Measurements from ENCODE around the gene HECW1. TPM values are rescaled to one million over a fixed set of nuclear protein-coding genes. Genes with fewer than 3 reads are reported as not detected.

Gene HECW1
- total and polyA plus RNA-seq, 8 donors: 0.04 to 0.69 (median 0.12) TPM; not detected in 5

- H3K4me1 ChIP-seq: no peaks in the 10 kb centered on the region
- no peak for TF ChIP-seq CTCF (IDR thresholded peaks at IDR 0.05)
- H3K27me3 ChIP-seq: no peaks in the 10 kb centered on the region
- FAIRE-seq: no peak
- no peak for ATAC-seq
- no peaks in the 10 kb centered on the region for H3K36me3 ChIP-seq
- no peak overlapping the region for H3K4me3 ChIP-seq
- intact Hi-C loops (cut with DNase I): no loop called here
- H3K9me3 ChIP-seq: no peaks in the 10 kb centered on the region
- 80 to 89% methylated on average over 8 of the region's 8 CpGs for WGBS, 2 donors
- no peak for DNase-seq
- H3K27ac ChIP-seq: no peak overlapping the region
Observed at GRCh38 chr7:43520201-43520600, 407.8 kb downstream of the HECW1 start.

- Histone ChIP-seq H3K27ac (no peak overlapping the region), H3K9me3 (no peaks in the 10 kb centered on the region), H3K36me3 (no peaks in the 10 kb centered on the region), H3K27me3 (no peaks in the 10 kb centered on the region), H3K4me1 (no peaks in the 10 kb centered on the region), H3K4me3 (no peak overlapping the region)
- FAIRE-seq (no peak), DNase-seq (no peak), ATAC-seq (no peak)
- no peak for TF ChIP-seq CTCF (IDR thresholded peaks at IDR 0.05)
- intact Hi-C loops (cut with DNase I): no loop called here
- 79 to 81% methylated on average over 8 of the region's 8 CpGs for WGBS, 2 donors
Observed at GRCh38 chr7:43522406-43523156, 410.1 kb downstream of the HECW1 start.

- Histone ChIP-seq H3K9me3 (no peaks in the 10 kb centered on the region), H3K4me3 (no peak overlapping the region), H3K27me3 (no peaks in the 10 kb centered on the region), H3K4me1 (no peaks in the 10 kb centered on the region), H3K36me3 (no peaks in the 10 kb centered on the region), H3K27ac (no peak overlapping the region)
- intact Hi-C loops (cut with DNase I): no loop called here
- ATAC-seq (no peak), FAIRE-seq (no peak), DNase-seq (no peak)
- 79 to 81% methylated on average over 10 of the region's 10 CpGs for WGBS, 2 donors
- TF ChIP-seq CTCF (IDR thresholded peaks at IDR 0.05): no peak
Observed at GRCh38 chr7:43528576-43529354, 416.3 kb downstream of the HECW1 start.

- 35 to 41% methylated on average over 6 of the region's 6 CpGs for WGBS, 2 donors
- H3K36me3 ChIP-seq: no peaks in the 10 kb centered on the region
- no peak for DNase-seq
- H3K27me3 ChIP-seq: no peaks in the 10 kb centered on the region
- FAIRE-seq: no peak
- intact Hi-C loops (cut with DNase I): no loop called here
- H3K9me3 ChIP-seq: no peaks in the 10 kb centered on the region
- no peak overlapping the region for H3K27ac ChIP-seq
- no peak for ATAC-seq
- TF ChIP-seq CTCF (IDR thresholded peaks at IDR 0.05): no peak
- no peaks in the 10 kb centered on the region for H3K4me1 ChIP-seq
- H3K4me3 ChIP-seq: no peak overlapping the region
Observed at GRCh38 chr7:43530553-43531410, 418.3 kb downstream of the HECW1 start.

Data from pancreas (tissue), 10 donors.